ENCODE measurements around the gene MYO15B.

The MYO15B gene

GRCh38 chr17:75670868-75671267 lies 83.3 kb downstream of the MYO15B start:
- DNase-seq = no peak

- no peak for DNase-seq
These were observed 84.4 kb downstream of the MYO15B start for GRCh38 chr17:75672011-75672410.

GRCh38 chr17:75673487-75673886 lies 85.9 kb downstream of the MYO15B start:
- no peak for DNase-seq

Measured in inflammatory macrophage treated with lipopolysaccharide for 1 hour (primary cell).